ENCODE measurements around the gene ZMYM4.

Gene ZMYM4

DNA sequence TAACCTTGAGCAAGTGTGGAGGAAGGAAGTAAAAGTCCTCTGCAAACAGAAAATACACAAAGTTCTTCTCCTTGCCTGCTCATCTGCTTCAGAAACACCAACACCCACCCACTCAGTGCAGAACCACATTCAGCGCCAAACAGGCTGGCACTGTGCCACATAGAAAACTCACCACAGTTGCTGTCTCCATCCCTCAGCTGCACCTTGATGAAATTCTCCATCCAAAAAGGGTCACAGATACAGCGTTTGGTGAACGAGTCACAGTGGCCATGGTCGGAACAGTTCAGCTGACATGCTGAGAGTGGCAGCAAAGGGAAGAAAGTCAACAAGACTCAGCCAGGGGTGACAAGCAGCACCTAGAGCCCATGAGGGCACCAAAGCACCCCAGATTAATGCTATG, 174.2 kb downstream of the ZMYM4 start:
- Histone ChIP-seq H3K36me3 (ENCODE audit: control insufficient read depth in 5 of 5, insufficient read depth in 5 of 5, low read length in 5 of 5) (peaks cover 9 to 86% (median 75%) of the 10 kb centered on the region in 5 donors), H3K27me3 (ENCODE audit: control insufficient read depth in 5 of 5, insufficient read depth in 4 of 5, low read length in 5 of 5) (no peaks in the 10 kb centered on the region), H3K9me3 (ENCODE audit: control insufficient read depth in 5 of 5, low read length in 5 of 5) (no peaks in the 10 kb centered on the region), H3K4me3 (ENCODE audit: low read depth in 1 of 5, low read length in 5 of 5) (no peak overlapping the region), H3K9ac (ENCODE audit: low read length in 5 of 5) (no peak overlapping the region), H3K4me1 (ENCODE audit: control insufficient read depth in 5 of 5, insufficient read depth in 5 of 5, low read length in 5 of 5) (no peaks in the 10 kb centered on the region), H3K27ac (ENCODE audit: low read depth, low read length) (no peak overlapping the region)

DNA sequence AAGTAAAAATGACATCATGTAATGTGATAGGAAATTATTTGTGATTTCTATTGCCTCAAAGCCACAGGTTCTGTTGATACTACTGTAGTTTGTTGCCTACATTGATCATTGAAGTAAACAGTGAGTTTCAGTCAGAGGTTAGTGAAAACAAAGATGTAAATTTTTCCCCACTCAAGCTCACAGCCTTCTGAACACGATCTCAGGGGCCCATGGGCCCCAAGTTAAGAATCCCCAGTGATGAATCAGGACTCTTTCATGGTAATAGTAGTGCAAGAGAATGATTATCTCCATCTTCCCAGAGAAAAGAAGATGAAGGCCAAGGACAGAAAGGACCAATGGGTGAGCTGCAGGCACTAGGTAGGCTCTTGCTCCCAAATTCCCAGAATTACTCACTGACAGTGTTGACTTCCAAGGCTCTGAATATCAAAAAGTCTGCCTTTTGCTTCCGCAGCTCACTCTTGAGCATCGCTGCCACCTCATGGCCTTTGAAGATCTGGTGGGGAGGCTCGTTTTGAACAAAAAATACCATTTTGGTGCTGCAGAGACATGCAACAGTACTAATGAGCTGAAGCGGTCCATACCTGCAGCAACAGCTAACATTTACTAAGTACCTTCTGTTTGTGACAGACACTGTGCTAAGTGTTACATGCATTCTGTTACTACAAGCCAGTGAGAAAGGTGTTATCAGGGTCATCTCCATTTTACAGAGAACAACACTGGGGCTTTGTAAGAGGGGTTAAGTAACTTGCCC, 175.4 kb downstream of the ZMYM4 start:
- Histone ChIP-seq H3K4me3 (ENCODE audit: low read depth in 1 of 5, low read length in 5 of 5) (no peak overlapping the region), H3K27me3 (ENCODE audit: control insufficient read depth in 5 of 5, insufficient read depth in 4 of 5, low read length in 5 of 5) (no peaks in the 10 kb centered on the region), H3K27ac (ENCODE audit: low read depth, low read length) (no peak overlapping the region), H3K9me3 (ENCODE audit: control insufficient read depth in 5 of 5, low read length in 5 of 5) (no peaks in the 10 kb centered on the region), H3K36me3 (ENCODE audit: control insufficient read depth in 5 of 5, insufficient read depth in 5 of 5, low read length in 5 of 5) (peaks cover 9 to 87% (median 79%) of the 10 kb centered on the region in 5 donors), H3K9ac (ENCODE audit: low read length in 5 of 5) (no peak overlapping the region), H3K4me1 (ENCODE audit: control insufficient read depth in 5 of 5, insufficient read depth in 5 of 5, low read length in 5 of 5) (peaks cover 0 to 10% (median 8%) of the 10 kb centered on the region in 5 donors)

GRCh38 chr1:35444519-35444774, 175.9 kb downstream of the ZMYM4 start:
- no peak overlapping the region for H3K4me3 ChIP-seq (ENCODE audit: low read depth in 1 of 5, low read length in 5 of 5)
- no peak overlapping the region for H3K27ac ChIP-seq (ENCODE audit: low read depth, low read length)
- H3K4me1 ChIP-seq (ENCODE audit: control insufficient read depth in 5 of 5, insufficient read depth in 5 of 5, low read length in 5 of 5): peaks cover 0 to 10% (median 8%) of the 10 kb centered on the region in 5 donors
- no peaks in the 10 kb centered on the region for H3K9me3 ChIP-seq (ENCODE audit: control insufficient read depth in 5 of 5, low read length in 5 of 5)
- no peak overlapping the region for H3K9ac ChIP-seq (ENCODE audit: low read length in 5 of 5)
- peaks cover 9 to 84% (median 76%) of the 10 kb centered on the region in 5 donors for H3K36me3 ChIP-seq (ENCODE audit: control insufficient read depth in 5 of 5, insufficient read depth in 5 of 5, low read length in 5 of 5)
- H3K27me3 ChIP-seq (ENCODE audit: control insufficient read depth in 5 of 5, insufficient read depth in 4 of 5, low read length in 5 of 5): no peaks in the 10 kb centered on the region

DNA sequence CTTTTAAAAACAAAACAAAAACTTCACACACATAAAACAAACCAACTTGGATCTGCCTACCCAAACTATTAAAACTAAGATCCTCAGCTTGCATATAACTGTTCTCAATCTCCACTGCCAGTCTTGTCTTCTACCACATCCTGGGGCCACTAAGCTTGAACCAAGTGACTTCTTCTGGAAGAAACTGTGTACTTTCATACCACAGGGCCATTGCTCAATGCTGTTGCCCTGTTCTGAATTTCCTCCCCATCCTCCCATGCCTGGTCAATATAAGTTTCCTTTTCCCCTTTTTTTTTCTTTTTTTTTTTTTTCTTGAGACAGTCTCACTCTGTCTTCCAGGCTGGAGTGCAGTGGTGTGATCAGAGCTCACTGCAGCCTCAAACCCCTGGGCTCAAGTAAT, 178.8 kb downstream of the ZMYM4 start:
- Histone ChIP-seq H3K36me3 (ENCODE audit: control insufficient read depth in 5 of 5, insufficient read depth in 5 of 5, low read length in 5 of 5) (peaks cover 9 to 70% (median 58%) of the 10 kb centered on the region in 5 donors), H3K4me3 (ENCODE audit: low read depth in 1 of 5, low read length in 5 of 5) (no peak overlapping the region), H3K27ac (ENCODE audit: low read depth, low read length) (no peak overlapping the region), H3K4me1 (ENCODE audit: control insufficient read depth in 5 of 5, insufficient read depth in 5 of 5, low read length in 5 of 5) (peaks cover 9 to 24% (median 20%) of the 10 kb centered on the region in 5 donors), H3K9me3 (ENCODE audit: control insufficient read depth in 5 of 5, low read length in 5 of 5) (no peaks in the 10 kb centered on the region), H3K9ac (ENCODE audit: low read length in 5 of 5) (no peak overlapping the region), H3K27me3 (ENCODE audit: control insufficient read depth in 5 of 5, insufficient read depth in 4 of 5, low read length in 5 of 5) (no peaks in the 10 kb centered on the region)

DNA sequence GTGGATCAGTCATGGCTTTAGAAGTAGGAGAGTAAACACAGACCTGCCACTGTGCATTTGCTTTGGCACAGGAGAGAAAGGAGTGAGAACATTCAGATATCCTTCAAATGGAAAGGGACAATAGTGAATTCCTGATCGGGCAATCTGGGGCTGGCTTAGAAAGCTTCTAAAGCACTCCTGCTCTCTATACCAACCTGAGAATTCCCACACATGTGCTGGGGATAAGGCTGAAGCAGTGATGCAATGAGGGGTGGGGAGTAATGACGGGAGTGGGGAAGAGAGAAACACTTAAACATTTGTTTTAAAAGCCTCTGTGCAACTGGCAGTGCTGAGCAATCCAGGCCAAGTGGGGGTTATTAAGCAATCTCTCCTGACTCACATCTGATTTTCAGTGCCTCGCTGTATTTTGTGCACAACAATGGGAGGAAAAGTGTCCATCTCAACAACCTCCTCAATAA, 179.9 kb downstream of the ZMYM4 start:
- H3K36me3 ChIP-seq (ENCODE audit: control insufficient read depth in 5 of 5, insufficient read depth in 5 of 5, low read length in 5 of 5): peaks cover 13 to 64% (median 52%) of the 10 kb centered on the region in 5 donors
- H3K9me3 ChIP-seq (ENCODE audit: control insufficient read depth in 5 of 5, low read length in 5 of 5): no peaks in the 10 kb centered on the region
- peaks cover 13 to 32% (median 26%) of the 10 kb centered on the region in 5 donors for H3K4me1 ChIP-seq (ENCODE audit: control insufficient read depth in 5 of 5, insufficient read depth in 5 of 5, low read length in 5 of 5)
- no peak overlapping the region for H3K4me3 ChIP-seq (ENCODE audit: low read depth in 1 of 5, low read length in 5 of 5)
- no peak overlapping the region for H3K9ac ChIP-seq (ENCODE audit: low read length in 5 of 5)
- H3K27me3 ChIP-seq (ENCODE audit: control insufficient read depth in 5 of 5, insufficient read depth in 4 of 5, low read length in 5 of 5): no peaks in the 10 kb centered on the region
- no peak overlapping the region for H3K27ac ChIP-seq (ENCODE audit: low read depth, low read length)

DNA sequence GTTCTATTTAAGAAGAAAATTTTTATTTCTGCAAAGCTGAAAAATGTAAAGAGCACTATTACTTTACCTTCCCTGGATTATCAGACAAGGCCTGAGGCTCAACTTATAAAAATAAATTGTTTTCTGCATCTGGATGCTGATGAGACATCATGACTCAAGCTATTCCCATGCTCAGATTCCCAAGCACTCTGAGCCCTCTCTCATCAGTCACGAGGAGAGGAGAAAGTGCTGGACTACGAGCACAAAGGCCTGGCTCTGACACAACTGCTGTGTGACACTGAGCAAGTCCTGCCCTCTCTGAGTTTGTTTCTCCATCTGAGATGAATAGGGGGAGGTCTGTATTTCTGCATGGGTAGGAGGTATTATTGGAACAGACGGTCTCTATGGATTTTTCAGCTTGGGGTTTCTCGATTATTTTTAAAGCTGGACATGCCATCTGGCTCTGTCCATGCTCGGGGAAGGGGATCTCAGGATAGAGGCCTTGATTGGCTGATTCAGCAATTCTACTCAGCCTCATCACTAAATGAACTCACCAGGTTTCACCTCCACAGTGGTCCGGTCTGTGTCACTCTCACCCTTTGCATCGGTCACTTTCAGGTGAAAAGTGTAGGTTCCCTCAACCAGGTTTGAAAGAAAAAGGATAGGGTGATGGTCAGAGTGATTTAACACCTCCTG, 181.0 kb downstream of the ZMYM4 start:
- Histone ChIP-seq H3K27ac (ENCODE audit: low read depth, low read length) (no peak overlapping the region), H3K9ac (ENCODE audit: low read length in 5 of 5) (no peak overlapping the region), H3K9me3 (ENCODE audit: control insufficient read depth in 5 of 5, low read length in 5 of 5) (no peaks in the 10 kb centered on the region), H3K36me3 (ENCODE audit: control insufficient read depth in 5 of 5, insufficient read depth in 5 of 5, low read length in 5 of 5) (peaks cover 21 to 57% (median 52%) of the 10 kb centered on the region in 5 donors), H3K27me3 (ENCODE audit: control insufficient read depth in 5 of 5, insufficient read depth in 4 of 5, low read length in 5 of 5) (no peaks in the 10 kb centered on the region), H3K4me1 (ENCODE audit: control insufficient read depth in 5 of 5, insufficient read depth in 5 of 5, low read length in 5 of 5) (peaks cover 13 to 32% (median 32%) of the 10 kb centered on the region in 5 donors), H3K4me3 (ENCODE audit: low read depth in 1 of 5, low read length in 5 of 5) (no peak overlapping the region)

GRCh38 chr1:35451125-35451528, 182.6 kb downstream of the ZMYM4 start:
- Histone ChIP-seq H3K9me3 (ENCODE audit: control insufficient read depth in 5 of 5, low read length in 5 of 5) (no peaks in the 10 kb centered on the region), H3K9ac (ENCODE audit: low read length in 5 of 5) (peak overlapping the region in 2 of 5 donors; percentile 1 to 52), H3K27me3 (ENCODE audit: control insufficient read depth in 5 of 5, insufficient read depth in 4 of 5, low read length in 5 of 5) (no peaks in the 10 kb centered on the region), H3K4me3 (ENCODE audit: low read depth in 1 of 5, low read length in 5 of 5) (no peak overlapping the region), H3K4me1 (ENCODE audit: control insufficient read depth in 5 of 5, insufficient read depth in 5 of 5, low read length in 5 of 5) (peaks cover 13 to 39% (median 32%) of the 10 kb centered on the region in 5 donors), H3K27ac (ENCODE audit: low read depth, low read length) (no peak overlapping the region), H3K36me3 (ENCODE audit: control insufficient read depth in 5 of 5, insufficient read depth in 5 of 5, low read length in 5 of 5) (peaks cover 21 to 47% (median 45%) of the 10 kb centered on the region in 5 donors)

DNA sequence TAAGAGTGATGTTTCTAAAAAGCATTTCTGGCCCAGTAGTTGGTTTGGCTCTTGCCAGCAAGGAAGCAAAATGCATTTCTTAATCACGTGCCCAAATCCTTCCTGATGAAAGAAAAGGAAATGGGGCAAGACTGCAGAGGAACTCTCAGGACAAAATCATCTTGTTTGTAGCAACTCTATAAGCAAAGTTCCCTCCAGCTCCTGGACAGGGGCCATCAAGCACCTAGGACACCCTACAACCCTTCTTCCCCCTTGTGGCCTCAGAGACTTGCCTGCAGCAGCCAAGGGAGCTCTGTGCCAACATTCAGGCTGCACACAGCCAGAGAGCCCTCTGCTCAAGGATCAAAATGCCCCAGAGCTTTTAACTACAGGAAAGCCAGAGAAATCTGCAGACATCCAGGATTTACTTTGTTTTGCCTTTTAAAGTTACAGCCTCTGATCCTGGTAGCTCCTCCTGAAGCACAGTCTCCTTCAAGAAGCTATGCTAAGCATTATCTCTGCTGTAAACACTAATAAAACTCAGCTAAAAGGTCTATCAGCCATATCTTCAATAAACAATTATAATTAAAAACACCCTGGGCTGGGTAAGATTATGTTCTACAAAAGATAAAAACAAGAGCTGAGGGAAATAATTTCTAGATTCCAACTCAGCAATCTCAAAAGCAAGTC, 183.7 kb downstream of the ZMYM4 start:
- Histone ChIP-seq H3K4me3 (ENCODE audit: low read depth in 1 of 5, low read length in 5 of 5) (no peak overlapping the region), H3K4me1 (ENCODE audit: control insufficient read depth in 5 of 5, insufficient read depth in 5 of 5, low read length in 5 of 5) (peaks cover 13 to 39% (median 32%) of the 10 kb centered on the region in 5 donors), H3K27me3 (ENCODE audit: control insufficient read depth in 5 of 5, insufficient read depth in 4 of 5, low read length in 5 of 5) (no peaks in the 10 kb centered on the region), H3K36me3 (ENCODE audit: control insufficient read depth in 5 of 5, insufficient read depth in 5 of 5, low read length in 5 of 5) (peaks cover 16 to 46% (median 38%) of the 10 kb centered on the region in 5 donors), H3K9ac (ENCODE audit: low read length in 5 of 5) (peak overlapping the region in 2 of 5 donors; percentile 31 to 52), H3K27ac (ENCODE audit: low read depth, low read length) (no peak overlapping the region), H3K9me3 (ENCODE audit: control insufficient read depth in 5 of 5, low read length in 5 of 5) (no peaks in the 10 kb centered on the region)

- Histone ChIP-seq H3K36me3 (ENCODE audit: control insufficient read depth in 5 of 5, insufficient read depth in 5 of 5, low read length in 5 of 5) (peaks cover 16 to 41% (median 32%) of the 10 kb centered on the region in 5 donors), H3K9ac (ENCODE audit: low read length in 5 of 5) (peak overlapping the region in 1 of 5 donors; percentile 3), H3K4me3 (ENCODE audit: low read depth in 1 of 5, low read length in 5 of 5) (no peak overlapping the region), H3K27ac (ENCODE audit: low read depth, low read length) (no peak overlapping the region), H3K4me1 (ENCODE audit: control insufficient read depth in 5 of 5, insufficient read depth in 5 of 5, low read length in 5 of 5) (peaks cover 13 to 38% (median 31%) of the 10 kb centered on the region in 5 donors), H3K9me3 (ENCODE audit: control insufficient read depth in 5 of 5, low read length in 5 of 5) (no peaks in the 10 kb centered on the region), H3K27me3 (ENCODE audit: control insufficient read depth in 5 of 5, insufficient read depth in 4 of 5, low read length in 5 of 5) (no peaks in the 10 kb centered on the region)
Observed at GRCh38 chr1:35453031-35453430, 184.5 kb downstream of the ZMYM4 start.

GRCh38 chr1:35454176-35454575, 185.7 kb downstream of the ZMYM4 start:
- Histone ChIP-seq H3K27me3 (ENCODE audit: control insufficient read depth in 5 of 5, insufficient read depth in 4 of 5, low read length in 5 of 5) (no peaks in the 10 kb centered on the region), H3K27ac (ENCODE audit: low read depth, low read length) (no peak overlapping the region), H3K9me3 (ENCODE audit: control insufficient read depth in 5 of 5, low read length in 5 of 5) (no peaks in the 10 kb centered on the region), H3K36me3 (ENCODE audit: control insufficient read depth in 5 of 5, insufficient read depth in 5 of 5, low read length in 5 of 5) (peaks cover 18 to 33% (median 29%) of the 10 kb centered on the region in 5 donors), H3K9ac (ENCODE audit: low read length in 5 of 5) (no peak overlapping the region), H3K4me3 (ENCODE audit: low read depth in 1 of 5, low read length in 5 of 5) (no peak overlapping the region), H3K4me1 (ENCODE audit: control insufficient read depth in 5 of 5, insufficient read depth in 5 of 5, low read length in 5 of 5) (peaks cover 13 to 38% (median 22%) of the 10 kb centered on the region in 5 donors)
